Measurements from ENCODE around the gene SRGAP1. TPM values are rescaled to one million over a fixed set of nuclear protein-coding genes. Genes with fewer than 3 reads are reported as not detected.

The SRGAP1 gene
- total RNA-seq, 1 experiment from 2014 or later = 26.8 TPM

GRCh38 chr12:64102339-64102738, 257.8 kb downstream of the SRGAP1 start:
- H3K4me1 ChIP-seq (ENCODE audit: control insufficient read depth, insufficient read depth, low read length) = peaks cover 5% of the 10 kb centered on the region; the same call in 1 of the 2 replicates

More at GRCh38 chr12:64102339-64102738, 257.8 kb downstream of the SRGAP1 start:
- DNase-seq (ENCODE audit: low read depth, low spot score) (no peak), ATAC-seq (no peak)
- Histone ChIP-seq H3K9me3 (ENCODE audit: control insufficient read depth, insufficient read depth, low read depth, low read length) (no peaks in the 10 kb centered on the region), H3K4me3 (ENCODE audit: low read depth in 2 of 2, low read length in 2 of 2) (no peak overlapping the region), H3K27me3 (ENCODE audit: control insufficient read depth, insufficient read depth, low read length) (no peaks in the 10 kb centered on the region), H3K27ac (ENCODE audit: low read length) (no peak overlapping the region), H3K36me3 (ENCODE audit: control insufficient read depth, insufficient read depth, low read length) (peaks cover 5% of the 10 kb centered on the region)
- TF ChIP-seq CTCF (IDR thresholded peaks at IDR 0.05) (no peak), REST (IDR thresholded peaks at IDR 0.05; ENCODE audit: insufficient read depth in 1 of 2, low read depth in 2 of 2, low read length in 1 of 2) (no peak), SIN3A (IDR thresholded peaks at IDR 0.05; ENCODE audit: borderline replicate concordance, insufficient read depth, low read depth, low read length) (no peak), POLR2AphosphoS5 (IDR thresholded peaks at IDR 0.05; ENCODE audit: low read depth, low read length) (no peak), TCF7L2 (IDR thresholded peaks at IDR 0.05; ENCODE audit: low read depth, low read length) (no peak)
- ChIA-PET POLR2A (no interaction called here), CTCF (interaction anchor here (0.5 kb wide), 1 partner anchor 118 kb away, joined by 3 read pairs; no protein-coding TSS in a partner anchor)
- intact Hi-C loops (cut with micrococcal nuclease; ENCODE audit: unreplicated experiment) (loop anchor here (10.0 kb wide), 1 partner anchor 258 kb away; the partner anchor contains the start of gene SRGAP1), in situ Hi-C loops (cut with HindIII; ENCODE audit: low pct_unique_long_range_greater_than_20kb, low sequenced_read_pairs) (no loop called here)
- BruUV-seq (replicated peaks) = no TSS peak
